Hematopoietic multipotent progenitor cell treated with erythropoietin and hydrocortisone succinate and interleukin-3 and kit ligand, for 4 days (in vitro differentiated cells): ENCODE data around the gene APC2.
"Not testable (repeated sequence)": the region's sequence is repeated elsewhere in the genome, so short reads cannot be mapped to it uniquely, and the experiment has no call there.

Experiments used
- DNase-seq: peaks from one replicate; pipeline ENCODE4 v3.0.0-alpha.2; 2015

APC2 gene

GRCh38 chr19:1429750-1430149 lies 20.2 kb upstream of the APC2 start:
- DNase-seq: no peak

GRCh38 chr19:1430246-1430645 lies 19.7 kb upstream of the APC2 start:
- no peak for DNase-seq

GRCh38 chr19:1431759-1432506 lies 18.0 kb upstream of the APC2 start:
- no peak for DNase-seq

- no peak for DNase-seq
These were observed 17.4 kb upstream of the APC2 start for GRCh38 chr19:1432507-1432887.

- DNase-seq: no peak
These were observed 16.5 kb upstream of the APC2 start for GRCh38 chr19:1433119-1434039.

- DNase-seq: no peak
These were observed 15.9 kb upstream of the APC2 start for GRCh38 chr19:1434040-1434366.

GRCh38 chr19:1434577-1435060 lies 15.3 kb upstream of the APC2 start:
- DNase-seq: no peak

- no peak for DNase-seq
These were observed 14.4 kb upstream of the APC2 start for GRCh38 chr19:1435378-1435989.

- no peak for DNase-seq
These were observed 12.3 kb upstream of the APC2 start for GRCh38 chr19:1437609-1438008.

- peak; percentile 97 for DNase-seq
These were observed 11.6 kb upstream of the APC2 start, which contains the start of gene RPS15 for GRCh38 chr19:1438035-1438932. RPS15 (plus strand) TSS chr19:1438396; CDS start chr19:1438426, 30 bp downstream.

GRCh38 chr19:1438933-1439354 lies 11.0 kb upstream of the APC2 start:
- peak; percentile 45 for DNase-seq

- not testable (repeated sequence) for DNase-seq
These were observed 10.2 kb upstream of the APC2 start for GRCh38 chr19:1439525-1440417.

- no peak for DNase-seq
These were observed 9.5 kb upstream of the APC2 start for GRCh38 chr19:1440418-1440801.

- no peak for DNase-seq
These were observed 8.9 kb upstream of the APC2 start for GRCh38 chr19:1441022-1441426.

- DNase-seq: no peak
These were observed 8.1 kb upstream of the APC2 start for GRCh38 chr19:1441677-1442438.

GRCh38 chr19:1445185-1445931 lies 4.6 kb upstream of the APC2 start:
- DNase-seq: peak; percentile 86

- DNase-seq: peak; percentile 47
These were observed 3.8 kb upstream of the APC2 start for GRCh38 chr19:1445932-1446712.

- peak; percentile 67 for DNase-seq
These were observed 3.0 kb upstream of the APC2 start for GRCh38 chr19:1446713-1447481.
